ENCODE data around the gene DGCR8. TPM values are rescaled to one million over a fixed set of nuclear protein-coding genes. Genes with fewer than 3 reads are reported as not detected.

DGCR8 gene
- total and polyA plus RNA-seq, 2 donors from 2014 or later, result 12.2 to 40.1 TPM

GRCh38 chr22:20153945-20154344, 73.9 kb downstream of the DGCR8 start:
- Histone ChIP-seq H3K9ac (ENCODE audit: low read length in 3 of 3) (no peak overlapping the region), H3K36me3 (ENCODE audit: control insufficient read depth in 2 of 3, insufficient read depth in 3 of 3, low read length in 3 of 3) (no peaks in the 10 kb centered on the region), H3K4me3 (ENCODE audit: low read length in 3 of 3) (no peak overlapping the region), H3K4me1 (ENCODE audit: control insufficient read depth in 2 of 3, insufficient read depth in 2 of 3, low read depth in 1 of 3, low read length in 3 of 3) (no peaks in the 10 kb centered on the region), H3K9me3 (ENCODE audit: control insufficient read depth in 2 of 3, insufficient read depth in 1 of 3, low read length in 3 of 3) (no peaks in the 10 kb centered on the region), H3K27ac (ENCODE audit: low read depth in 2 of 2, low read length in 2 of 2) (no peak overlapping the region), H3K27me3 (ENCODE audit: control insufficient read depth, insufficient read depth, low read length) (no peaks in the 10 kb centered on the region)
- TF ChIP-seq CTCF (IDR thresholded peaks at IDR 0.05; ENCODE audit: borderline replicate concordance, extremely low read depth, insufficient read depth), result no peak
- intact Hi-C loops (cut with DNase I), result loop anchor here (10.0 kb wide), 1 partner anchor 141 kb away; no protein-coding TSS in a partner anchor
- FAIRE-seq (no peak), DNase-seq (no peak)

GRCh38 chr22:20154602-20155187, 74.7 kb downstream of the DGCR8 start:
- Histone ChIP-seq H3K9ac (ENCODE audit: low read length in 3 of 3) (no peak overlapping the region), H3K9me3 (ENCODE audit: control insufficient read depth in 2 of 3, insufficient read depth in 1 of 3, low read length in 3 of 3) (no peaks in the 10 kb centered on the region), H3K4me3 (ENCODE audit: low read length in 3 of 3) (no peak overlapping the region), H3K27ac (ENCODE audit: low read depth in 2 of 2, low read length in 2 of 2) (no peak overlapping the region), H3K27me3 (ENCODE audit: control insufficient read depth, insufficient read depth, low read length) (no peaks in the 10 kb centered on the region), H3K36me3 (ENCODE audit: control insufficient read depth in 2 of 3, insufficient read depth in 3 of 3, low read length in 3 of 3) (no peaks in the 10 kb centered on the region), H3K4me1 (ENCODE audit: control insufficient read depth in 2 of 3, insufficient read depth in 2 of 3, low read depth in 1 of 3, low read length in 3 of 3) (no peaks in the 10 kb centered on the region)
- FAIRE-seq (no peak), DNase-seq (no peak)
- no peak for TF ChIP-seq CTCF (IDR thresholded peaks at IDR 0.05; ENCODE audit: borderline replicate concordance, extremely low read depth, insufficient read depth)
- intact Hi-C loops (cut with DNase I), result loop anchor here (10.0 kb wide), 1 partner anchor 140 kb away; no protein-coding TSS in a partner anchor

GRCh38 chr22:20155330-20156041, 75.4 kb downstream of the DGCR8 start:
- Histone ChIP-seq H3K27ac (ENCODE audit: low read depth in 2 of 2, low read length in 2 of 2) (no peak overlapping the region), H3K36me3 (ENCODE audit: control insufficient read depth in 2 of 3, insufficient read depth in 3 of 3, low read length in 3 of 3) (no peaks in the 10 kb centered on the region), H3K4me1 (ENCODE audit: control insufficient read depth in 2 of 3, insufficient read depth in 2 of 3, low read depth in 1 of 3, low read length in 3 of 3) (no peaks in the 10 kb centered on the region), H3K9ac (ENCODE audit: low read length in 3 of 3) (no peak overlapping the region), H3K9me3 (ENCODE audit: control insufficient read depth in 2 of 3, insufficient read depth in 1 of 3, low read length in 3 of 3) (no peaks in the 10 kb centered on the region), H3K27me3 (ENCODE audit: control insufficient read depth, insufficient read depth, low read length) (no peaks in the 10 kb centered on the region), H3K4me3 (ENCODE audit: low read length in 3 of 3) (no peak overlapping the region)
- intact Hi-C loops (cut with DNase I), result loop anchor here (10.0 kb wide), 1 partner anchor 139 kb away; no protein-coding TSS in a partner anchor
- DNase-seq (peak; percentile 46 to 91 (median 70)), FAIRE-seq (no peak)
- TF ChIP-seq CTCF (IDR thresholded peaks at IDR 0.05; ENCODE audit: borderline replicate concordance, extremely low read depth, insufficient read depth), result no peak

Measured in kidney (tissue), 14 donors.